ENCODE measurements around the gene SNAP29. TPM values are rescaled to one million over a fixed set of nuclear protein-coding genes. Genes with fewer than 3 reads are reported as not detected.

SNAP29 gene
- total and polyA plus RNA-seq, 9 of the 15 experiments (the other 6 are each of a cell fraction or from before 2014, with no cell fraction given), result 19.5 to 250 (median 75.9) TPM

- TF ChIP-seq BCOR (IDR thresholded peaks at IDR 0.05) (no peak), HNRNPH1 (optimal IDR thresholded peaks at IDR 0.05; ENCODE audit: low read depth, low read length) (no peak), FOS (IDR thresholded peaks at IDR 0.05; ENCODE audit: extremely low read depth, insufficient read length) (no peak), HOMEZ (CRISPR knock-in tag; IDR thresholded peaks at IDR 0.05) (no peak), ZNF217 (CRISPR knock-in tag; IDR thresholded peaks at IDR 0.05) (no peak), E2F3 (CRISPR knock-in tag; IDR thresholded peaks at IDR 0.05) (no peak), ZNF124 (CRISPR knock-in tag; IDR thresholded peaks at IDR 0.05) (no peak), FOSL1 (tag; conservative IDR thresholded peaks at IDR 0.05) (no peak), TAF15 (IDR thresholded peaks at IDR 0.05; ENCODE audit: low read depth, low read length) (no peak), CBFA2T3 (IDR thresholded peaks at IDR 0.05) (no peak), ZNF224 (CRISPR knock-in tag; IDR thresholded peaks at IDR 0.05) (no peak), SIN3A (IDR thresholded peaks at IDR 0.05; ENCODE audit: borderline replicate concordance in 2 of 2, control insufficient read depth in 1 of 2, low read depth in 2 of 2, low read length in 2 of 2) (no peak), HCFC1 (IDR thresholded peaks at IDR 0.05; ENCODE audit: low read depth, low read length) (peak; percentile 81), RBM14 (IDR thresholded peaks at IDR 0.05; ENCODE audit: borderline replicate concordance, insufficient read depth, low read depth, low read length) (no peak; the same call in 1 of the 2 replicates), ZBTB8A (IDR thresholded peaks at IDR 0.05; ENCODE audit: partially characterized antibody) (no peak), E2F5 (CRISPR knock-in tag; IDR thresholded peaks at IDR 0.05) (peak; percentile 95), NUFIP1 (IDR thresholded peaks at IDR 0.05; ENCODE audit: partially characterized antibody) (no peak), PHB (CRISPR knock-in tag; IDR thresholded peaks at IDR 0.05) (no peak), IRF2 (CRISPR knock-in tag; IDR thresholded peaks at IDR 0.05) (no peak), DPF2 (IDR thresholded peaks at IDR 0.05) (no peak)
Measured at GRCh38 chr22:20916916-20917810, 58.4 kb downstream of the SNAP29 start, which contains the start of gene CRKL (continued).
